HepG2 (cell line): ENCODE measurements around the gene RECQL5. TPM values are rescaled to one million over a fixed set of nuclear protein-coding genes. Genes with fewer than 3 reads are reported as not detected.
A peak's percentile ranks its signal among the peaks of the same experiment; 100 is the strongest.

Experiments used
- ARID5B ChIP-seq: IDR thresholded peaks from 2 replicates; pipeline ENCODE4 v1.4.0; 2020; ENCODE audit warnings: mild to moderate bottlenecking, missing genetic modification reagents
- FOSL2 ChIP-seq: sonication (generic); formaldehyde crosslinking; IDR thresholded peaks from 2 replicates; pipeline ENCODE4 v1.4.0; 2020; ENCODE audit warnings: missing genetic modification reagents
- HMG20A ChIP-seq: IDR thresholded peaks from 2 replicates; pipeline ENCODE4 v1.6.1; 2016; ENCODE audit warnings: borderline replicate concordance
- JARID2 ChIP-seq: sonication (generic); formaldehyde crosslinking; IDR thresholded peaks from 2 replicates; pipeline ENCODE4 v1.8.1; 2023; ENCODE audit warnings: missing genetic modification reagents, inconsistent platforms; ENCODE audit not compliant: insufficient replicate concordance
- KDM2A ChIP-seq: sonication (generic); formaldehyde crosslinking; IDR thresholded peaks from 2 replicates; pipeline ENCODE4 v1.4.0; 2020; ENCODE audit warnings: low read depth, missing genetic modification reagents, borderline replicate concordance
- MAZ ChIP-seq, 2 experiments: sonication (generic) in 1 of 2; formaldehyde crosslinking in 1 of 2; IDR thresholded peaks; 2 replicates each; pipeline versions ENCODE4 v1.5.0 to v1.6.1; 2012 to 2020; ENCODE audit warnings: low read depth in 2 of 2, mild to moderate bottlenecking in 2 of 2, borderline replicate concordance in 1 of 2, improper control_type of control experiment in 1 of 2, low read length in 1 of 2, missing genetic modification reagents in 1 of 2, moderate library complexity in 1 of 2
- NONO ChIP-seq, 2 experiments: fragments of 450-650 bp in 1 of 2; sonication (generic) in 1 of 2; formaldehyde crosslinking in 1 of 2; IDR thresholded peaks in 1 of 2; conservative IDR thresholded peaks in 1 of 2; 2 replicates each; pipeline versions ENCODE4 v1.6.1 to v1.8.0; 2017 to 2022; ENCODE audit warnings: mild to moderate bottlenecking in 1 of 2, missing genetic modification reagents in 1 of 2, moderate library complexity in 1 of 2
- RBFOX2 ChIP-seq: fragments of 200-400 bp; formaldehyde crosslinking; IDR thresholded peaks from 2 replicates; pipeline ENCODE4 v1.6.1; 2017; ENCODE audit warnings: low read depth, mild to moderate bottlenecking, low read length
- RFXAP ChIP-seq: sonication (generic); formaldehyde crosslinking; IDR thresholded peaks from 2 replicates; pipeline ENCODE4 v1.4.0; 2020; ENCODE audit warnings: missing genetic modification reagents, borderline replicate concordance
- SIX4 ChIP-seq: sonication (generic); formaldehyde crosslinking; IDR thresholded peaks from 2 replicates; pipeline ENCODE4 v1.4.0; 2020; ENCODE audit warnings: missing genetic modification reagents
- SMAD9 ChIP-seq: sonication (generic); formaldehyde crosslinking; IDR thresholded peaks from 2 replicates; pipeline ENCODE4 v1.5.1; 2020; ENCODE audit warnings: mild to moderate bottlenecking, missing genetic modification reagents
- TARDBP ChIP-seq: sonication (generic); formaldehyde crosslinking; IDR thresholded peaks from 2 replicates; pipeline ENCODE4 v1.8.0; 2022; ENCODE audit warnings: mild to moderate bottlenecking, missing genetic modification reagents
- TOPORS ChIP-seq: sonication (generic); formaldehyde crosslinking; IDR thresholded peaks from 2 replicates; pipeline ENCODE4 v1.8.0; 2023; ENCODE audit warnings: mild to moderate bottlenecking, missing genetic modification reagents
- TP53 ChIP-seq: sonication (generic); formaldehyde crosslinking; conservative IDR thresholded peaks from 2 replicates; pipeline ENCODE4 v1.4.0; 2020; ENCODE audit warnings: missing genetic modification reagents
- ZBTB20 ChIP-seq: sonication (generic); formaldehyde crosslinking; IDR thresholded peaks from 2 replicates; pipeline ENCODE4 v1.8.1; 2023; ENCODE audit warnings: missing genetic modification reagents, low read depth, mild to moderate bottlenecking, borderline replicate concordance
- ZBTB21 ChIP-seq: sonication (generic); formaldehyde crosslinking; IDR thresholded peaks from 2 replicates; pipeline ENCODE4 v1.4.0; 2020; ENCODE audit warnings: missing genetic modification reagents
- ZBTB33 ChIP-seq: sonication (generic); formaldehyde crosslinking; IDR thresholded peaks from 2 replicates; pipeline ENCODE4 v1.4.0; 2020; ENCODE audit warnings: missing genetic modification reagents
- ZFY ChIP-seq: sonication (generic); formaldehyde crosslinking; IDR thresholded peaks from 2 replicates; pipeline ENCODE4 v1.4.0; 2020; ENCODE audit warnings: missing genetic modification reagents
- ZKSCAN8 ChIP-seq: IDR thresholded peaks from 2 replicates; pipeline ENCODE4 v1.6.1; 2016; ENCODE audit warnings: borderline replicate concordance, missing genetic modification reagents, missing compliant biosample characterization
- ZNF343 ChIP-seq: sonication (generic); formaldehyde crosslinking; IDR thresholded peaks from 2 replicates; pipeline ENCODE4 v1.4.0; 2020; ENCODE audit warnings: mild to moderate bottlenecking, missing genetic modification reagents
- ZNF501 ChIP-seq: sonication (generic); formaldehyde crosslinking; IDR thresholded peaks from 2 replicates; pipeline ENCODE4 v1.5.1; 2020; ENCODE audit warnings: mild to moderate bottlenecking, moderate library complexity, missing genetic modification reagents
- ZNF605 ChIP-seq: sonication (generic); formaldehyde crosslinking; IDR thresholded peaks from 2 replicates; pipeline ENCODE4 v1.8.0; 2022; ENCODE audit warnings: mild to moderate bottlenecking, missing genetic modification reagents
- ZNF766 ChIP-seq: sonication (generic); formaldehyde crosslinking; IDR thresholded peaks from 2 replicates; pipeline ENCODE4 v1.5.0; 2020; ENCODE audit warnings: missing genetic modification reagents, borderline replicate concordance
- ZSCAN20 ChIP-seq: sonication (generic); formaldehyde crosslinking; IDR thresholded peaks from 2 replicates; pipeline ENCODE4 v1.4.0; 2020; ENCODE audit warnings: missing genetic modification reagents, mild to moderate bottlenecking, borderline replicate concordance
- polyA plus RNA-seq, 8 experiments: library from polyadenylated mRNA; depleted of rRNA in 3 of 8; stranded (reverse) in 7 of 8; unstranded in 1 of 8; fragments of >200 nt; fragmentation: Illumina TruSeq in 4 of 8; extraction: Trizol in 4 of 8; gene quantifications; 2 replicates each; pipeline versions ENCODE4 v1.2.1 to v1.2.3, GENCODE V29; 2011 to 2016; ENCODE audit warnings: low read depth in 4 of 8, missing spikeins in 1 of 8, mixed read lengths in 1 of 8; ENCODE audit not compliant: insufficient read depth in 1 of 8
- total RNA-seq, 5 experiments: library from RNA; depleted of rRNA; stranded (reverse); fragments of >200 nt; fragmentation: Illumina TruSeq; extraction: Trizol; gene quantifications; 2 replicates each; pipeline ENCODE4 v1.2.3, GENCODE V29; 2016; ENCODE audit warnings: low read depth in 1 of 5

Gene RECQL5
- total and polyA plus RNA-seq, 2 of the 13 experiments (the other 11 are each of a cell fraction or from before 2014, with no cell fraction given), result 27.7 to 32.0 TPM

- peak; percentile 8; the same call in 1 of the 2 replicates for TF ChIP-seq MAZ (IDR thresholded peaks at IDR 0.05; ENCODE audit: borderline replicate concordance, low read depth, low read length)
- peak; percentile 37 for TF ChIP-seq MAZ (CRISPR knock-in tag; IDR thresholded peaks at IDR 0.05; ENCODE audit: low read depth)
- TF ChIP-seq SMAD9 (CRISPR knock-in tag), result no peak
- TF ChIP-seq ZBTB20 (CRISPR knock-in tag), result 0 out of 2 replicates have a peak, but pooled peaks have one; percentile 39
- TF ChIP-seq ZBTB21, result peak; percentile 52; the same call in 1 of the 2 replicates
- TF ChIP-seq JARID2 (CRISPR knock-in tag), result peak; percentile 81
- no peak for TF ChIP-seq ZSCAN20 (CRISPR knock-in tag)
- peak; percentile 23; the same call in 1 of the 2 replicates for TF ChIP-seq HMG20A (CRISPR knock-in tag)
- 0 out of 2 replicates have a peak, but pooled peaks have one; percentile 15 for TF ChIP-seq TOPORS
- TF ChIP-seq RBFOX2, result peak; percentile 72
- peak; percentile 82 for TF ChIP-seq ZFY (CRISPR knock-in tag)
- peak; percentile 77; the same call in 1 of the 2 replicates for TF ChIP-seq TARDBP
- TF ChIP-seq ZNF501 (CRISPR knock-in tag), result peak; percentile 59
- TF ChIP-seq ZKSCAN8, result peak; percentile 68; the same call in 1 of the 2 replicates
- TF ChIP-seq ZNF343 (CRISPR knock-in tag), result no peak
- TF ChIP-seq TP53, result 0 out of 2 replicates have a peak, but pooled peaks have one; percentile 58
- TF ChIP-seq KDM2A (CRISPR knock-in tag), result peak; percentile 74
- TF ChIP-seq ARID5B, result peak; percentile 39
- peak; percentile 54; the same call in 1 of the 2 replicates for TF ChIP-seq SIX4 (CRISPR knock-in tag)
- peak; percentile 62; the same call in 1 of the 2 replicates for TF ChIP-seq ZNF605 (CRISPR knock-in tag)
- TF ChIP-seq ZBTB33 (CRISPR knock-in tag), result peak; percentile 0; the same call in 1 of the 2 replicates
- TF ChIP-seq RFXAP (CRISPR knock-in tag), result peak; percentile 95
- 0 out of 2 replicates have a peak, but pooled peaks have one; percentile 58 for TF ChIP-seq ZNF766
- peak; percentile 32; the same call in 1 of the 2 replicates for TF ChIP-seq FOSL2 (CRISPR knock-in tag)
- no peak for TF ChIP-seq NONO (IDR thresholded peaks at IDR 0.05)
- peak; percentile 59; the same call in 1 of the 2 replicates for TF ChIP-seq NONO (CRISPR knock-in tag; conservative IDR thresholded peaks at IDR 0.05)
These were observed 20.9 kb downstream of the RECQL5 start (continued) for GRCh38 chr17:75645889-75646637.
